NCI-H2107 treated with DMSO at 0.1 percent for 48 hours (cell line): ENCODE data around the gene GTF2IRD1.
"Not testable (repeated sequence)": the region's sequence is repeated elsewhere in the genome, so short reads cannot be mapped to it uniquely, and the experiment has no call there.

Experiments
- DNase-seq: peaks from one replicate; lab custom pipeline; 2025; ENCODE audit not compliant: unreplicated experiment; lab: John Stamatoyannopoulos, UW

The GTF2IRD1 gene

GRCh38 chr7:74511345-74511744 is 57.6 kb downstream of the GTF2IRD1 start:
- DNase-seq = no peak

DNA sequence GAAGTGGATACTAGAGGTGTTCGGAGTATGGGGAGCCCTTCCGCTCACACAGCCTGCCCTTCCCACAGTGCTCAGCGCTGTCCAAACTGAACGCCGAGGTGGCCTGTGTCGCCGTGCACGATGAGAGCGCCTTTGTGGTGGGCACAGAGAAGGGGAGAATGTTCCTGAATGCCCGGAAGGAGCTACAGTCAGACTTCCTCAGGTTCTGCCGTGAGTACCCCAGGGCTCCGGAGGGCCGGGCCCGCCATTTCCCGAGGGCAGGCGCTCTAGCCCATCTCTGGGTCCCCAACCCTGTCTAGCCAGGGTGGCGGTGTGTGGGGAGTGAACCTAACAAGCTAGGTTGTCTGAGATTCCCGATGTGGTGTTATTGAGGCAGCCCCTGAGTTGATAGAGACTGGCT is 59.1 kb downstream of the GTF2IRD1 start:
- DNase-seq = no peak

GRCh38 chr7:74514131-74514591 is 60.5 kb downstream of the GTF2IRD1 start:
- DNase-seq = peak; percentile 78

DNA sequence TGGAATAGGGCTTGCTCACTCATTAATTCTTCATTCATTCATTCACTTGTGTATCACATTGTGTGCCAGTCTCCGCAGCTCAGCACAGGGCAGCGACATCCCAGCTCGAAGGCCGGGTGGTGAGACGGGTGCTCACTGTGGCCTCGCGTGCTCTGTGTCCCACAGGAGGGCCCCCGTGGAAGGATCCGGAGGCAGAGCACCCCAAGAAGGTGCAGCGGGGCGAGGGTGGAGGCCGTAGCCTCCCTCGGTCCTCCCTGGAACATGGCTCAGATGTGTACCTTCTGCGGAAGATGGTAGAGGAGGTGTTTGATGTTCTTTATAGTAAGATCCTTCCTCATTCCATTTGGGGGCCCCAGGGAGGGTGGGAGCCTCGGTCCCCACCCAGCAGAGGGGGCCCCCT is 61.6 kb downstream of the GTF2IRD1 start:
- no peak for DNase-seq

GRCh38 chr7:74516214-74516613 is 62.5 kb downstream of the GTF2IRD1 start:
- no peak for DNase-seq

- no peak for DNase-seq
These were observed 64.3 kb downstream of the GTF2IRD1 start for GRCh38 chr7:74518041-74518440.

GRCh38 chr7:74518654-74519053 is 64.9 kb downstream of the GTF2IRD1 start:
- DNase-seq = no peak

DNA sequence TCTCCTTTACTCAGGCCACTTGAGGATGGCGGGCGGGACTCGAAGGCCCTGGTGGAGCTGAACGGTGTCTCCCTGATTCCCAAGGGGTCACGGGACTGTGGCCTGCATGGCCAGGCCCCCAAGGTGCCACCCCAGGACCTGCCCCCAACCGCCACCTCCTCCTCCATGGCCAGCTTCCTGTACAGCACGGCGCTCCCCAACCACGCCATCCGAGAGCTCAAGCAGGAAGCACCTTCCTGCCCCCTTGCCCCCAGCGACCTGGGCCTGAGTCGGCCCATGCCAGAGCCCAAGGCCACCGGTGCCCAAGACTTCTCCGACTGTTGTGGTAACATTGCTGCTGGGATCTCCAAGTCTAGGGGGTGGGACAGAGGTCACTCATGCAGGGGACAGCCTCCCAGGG is 65.7 kb downstream of the GTF2IRD1 start:
- no peak for DNase-seq

GRCh38 chr7:74521855-74522254 is 68.1 kb downstream of the GTF2IRD1 start:
- DNase-seq = no peak

- DNase-seq = no peak
These were observed 68.7 kb downstream of the GTF2IRD1 start for GRCh38 chr7:74522281-74522905.

DNA sequence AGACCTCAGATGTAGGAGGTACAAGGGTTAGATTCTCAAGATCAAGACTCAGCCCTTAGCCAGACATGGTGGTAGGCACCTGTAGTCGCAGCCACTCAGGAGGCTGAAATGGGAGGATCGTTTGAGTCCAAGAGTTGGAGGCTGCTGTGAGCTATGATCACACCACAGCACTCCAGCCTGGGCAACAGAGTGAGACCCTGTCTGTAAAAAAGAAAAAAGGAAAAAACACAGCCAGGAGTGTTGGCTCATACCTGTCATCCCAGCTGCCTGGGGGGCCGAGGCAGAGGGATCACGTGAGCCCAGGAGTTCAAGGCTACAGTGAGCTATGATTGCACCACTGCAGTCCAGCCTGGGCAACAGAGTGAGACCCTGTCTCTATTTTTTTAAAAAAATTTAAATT is 69.3 kb downstream of the GTF2IRD1 start:
- no peak for DNase-seq

- no peak for DNase-seq
These were observed 71.4 kb downstream of the GTF2IRD1 start for GRCh38 chr7:74525140-74525539.

GRCh38 chr7:74525881-74526280 is 72.2 kb downstream of the GTF2IRD1 start:
- peak; percentile 80 for DNase-seq

GRCh38 chr7:74526780-74527179 is 73.1 kb downstream of the GTF2IRD1 start:
- no peak for DNase-seq

DNA sequence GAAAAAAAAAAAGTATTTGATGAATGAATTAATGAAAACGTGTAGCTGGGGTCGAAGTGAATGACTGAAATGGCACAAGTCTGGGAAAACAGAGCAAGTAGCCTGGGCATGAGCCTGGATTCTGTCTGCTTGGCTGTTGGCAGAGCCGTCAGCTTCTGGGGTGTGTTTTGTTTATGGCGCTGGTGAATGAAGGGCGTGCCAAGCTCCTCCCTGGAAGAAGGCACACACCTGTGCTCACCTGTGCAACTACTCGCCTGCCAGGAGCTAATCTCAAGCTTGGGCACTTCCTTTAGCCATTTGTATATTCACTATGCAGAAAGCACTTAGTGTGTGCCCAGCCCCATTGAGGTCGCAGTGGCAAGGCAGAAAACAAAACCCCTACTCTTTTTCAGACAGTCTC is 74.1 kb downstream of the GTF2IRD1 start:
- peak; percentile 17 for DNase-seq

DNA sequence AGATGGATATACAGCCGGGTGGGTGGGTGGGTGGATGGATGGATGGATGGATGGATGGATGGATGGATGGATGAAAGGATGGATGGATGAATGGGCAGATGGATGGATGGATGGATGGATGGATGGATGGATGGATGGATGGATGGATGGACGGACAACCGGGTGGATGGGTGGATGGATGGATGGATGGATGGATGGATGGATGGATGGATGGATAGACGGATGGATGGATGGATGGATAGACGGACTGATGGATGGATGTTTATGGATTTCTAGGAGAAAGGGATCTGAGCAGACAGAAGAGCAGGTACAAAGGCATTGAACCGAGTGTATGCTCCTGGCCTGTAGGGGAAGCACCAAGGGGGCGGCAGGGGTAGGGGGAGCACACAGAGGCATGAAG is 75.1 kb downstream of the GTF2IRD1 start:
- not testable (repeated sequence) for DNase-seq

- no peak for DNase-seq
These were observed 82.2 kb downstream of the GTF2IRD1 start for GRCh38 chr7:74535951-74536356.

GRCh38 chr7:74541937-74542336 is 88.2 kb downstream of the GTF2IRD1 start:
- DNase-seq = not testable (repeated sequence)

DNA sequence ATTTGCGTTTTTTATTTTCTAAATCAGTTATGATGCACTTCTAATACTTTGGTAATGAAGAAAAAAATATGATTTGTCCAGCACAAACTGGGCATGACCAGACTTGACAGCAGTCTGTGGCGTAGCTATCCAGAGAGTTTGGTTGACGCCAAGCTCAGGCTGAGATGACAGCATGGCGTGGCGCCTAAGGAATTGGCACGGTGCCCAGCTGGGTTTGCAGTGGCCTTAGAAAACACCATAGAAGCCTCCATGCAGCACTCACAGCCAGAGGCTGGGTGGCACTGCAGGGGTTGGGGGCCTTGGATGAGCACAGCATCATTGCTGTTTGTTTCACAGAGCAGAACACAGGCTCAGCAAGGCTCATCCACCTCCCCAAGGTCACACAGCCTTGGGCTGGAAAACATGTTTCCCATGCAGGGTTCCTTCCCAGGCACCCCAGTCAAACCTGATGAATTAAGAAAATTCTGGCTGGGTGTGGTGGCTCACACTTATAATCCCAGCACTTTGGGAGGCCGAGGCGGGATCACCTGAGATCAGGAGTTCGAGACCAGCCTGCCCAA is 88.9 kb downstream of the GTF2IRD1 start:
- peak; percentile 74 for DNase-seq

GRCh38 chr7:74544706-74545469 is 91.2 kb downstream of the GTF2IRD1 start:
- no peak for DNase-seq

- DNase-seq = no peak
These were observed 92.2 kb downstream of the GTF2IRD1 start for GRCh38 chr7:74545921-74546320.

DNA sequence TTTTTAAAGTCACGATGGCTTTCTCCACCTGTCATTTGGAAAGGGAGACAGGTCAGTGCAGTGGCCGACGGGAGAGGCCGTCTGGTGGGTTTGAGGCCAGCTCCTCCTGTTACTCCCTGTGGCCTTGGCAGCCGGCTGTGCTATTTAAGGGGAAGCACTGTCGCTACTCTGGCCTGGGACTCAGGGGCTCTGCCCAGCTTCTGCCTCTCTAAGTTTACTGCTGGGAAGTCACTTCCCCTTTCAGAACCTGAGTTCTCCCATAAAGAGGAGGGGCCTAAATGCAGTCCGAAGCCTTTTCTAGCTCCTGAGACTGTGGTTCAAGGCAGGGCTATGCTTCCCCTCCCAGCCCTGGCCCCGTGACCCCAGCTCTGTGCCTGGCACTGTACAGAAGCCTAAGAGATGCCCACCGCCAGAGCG is 99.9 kb downstream of the GTF2IRD1 start:
- DNase-seq = not testable (repeated sequence)
